ENCODE measurements around the gene FUT6.
"Not testable (repeated sequence)": the region's sequence is repeated elsewhere in the genome, so short reads cannot be mapped to it uniquely, and the experiment has no call there.

Gene FUT6

GRCh38 chr19:5867201-5868136, 28.0 kb upstream of the FUT6 start:
- H3K27me3 Mint-ChIP-seq: no peaks in the 10 kb centered on the region
- no peak overlapping the region for H3K4me3 Mint-ChIP-seq
- no peaks in the 10 kb centered on the region for H3K4me1 Mint-ChIP-seq (ENCODE audit: low read depth)
- H3K9me3 Mint-ChIP-seq: no peaks in the 10 kb centered on the region
- H3K27ac Mint-ChIP-seq: no peak overlapping the region
- intact Hi-C loops (cut with micrococcal nuclease): no loop called here
- H3K36me3 Mint-ChIP-seq (ENCODE audit: low read depth): no peaks in the 10 kb centered on the region

GRCh38 chr19:5865772-5866171, 26.3 kb upstream of the FUT6 start:
- Mint-ChIP-seq H3K4me3 (no peak overlapping the region), H3K27me3 (peaks cover 3% of the 10 kb centered on the region), H3K36me3 (ENCODE audit: low read depth) (no peaks in the 10 kb centered on the region), H3K27ac (no peak overlapping the region), H3K9me3 (no peaks in the 10 kb centered on the region), H3K4me1 (ENCODE audit: low read depth) (no peaks in the 10 kb centered on the region)
- intact Hi-C loops (cut with micrococcal nuclease): no loop called here

- Mint-ChIP-seq H3K4me3 (no peak overlapping the region), H3K4me1 (ENCODE audit: low read depth) (no peaks in the 10 kb centered on the region)
- intact Hi-C loops (cut with micrococcal nuclease): no loop called here
Measured at GRCh38 chr19:5864725-5865486, 25.4 kb upstream of the FUT6 start.

GRCh38 chr19:5864013-5864720, 24.7 kb upstream of the FUT6 start:
- intact Hi-C loops (cut with micrococcal nuclease): no loop called here
- no peak overlapping the region for H3K27ac Mint-ChIP-seq
- H3K4me3 Mint-ChIP-seq: no peak overlapping the region
- H3K27me3 Mint-ChIP-seq: peaks cover 5% of the 10 kb centered on the region
- H3K4me1 Mint-ChIP-seq (ENCODE audit: low read depth): no peaks in the 10 kb centered on the region
- no peaks in the 10 kb centered on the region for H3K9me3 Mint-ChIP-seq
- H3K36me3 Mint-ChIP-seq (ENCODE audit: low read depth): no peaks in the 10 kb centered on the region

More at GRCh38 chr19:5864725-5865486, 25.4 kb upstream of the FUT6 start:
- Mint-ChIP-seq H3K27ac (no peak overlapping the region), H3K36me3 (ENCODE audit: low read depth) (no peaks in the 10 kb centered on the region), H3K9me3 (no peaks in the 10 kb centered on the region), H3K27me3 (peaks cover 5% of the 10 kb centered on the region)

GRCh38 chr19:5863030-5863665, 23.6 kb upstream of the FUT6 start:
- no peaks in the 10 kb centered on the region for H3K36me3 Mint-ChIP-seq (ENCODE audit: low read depth)
- H3K9me3 Mint-ChIP-seq: no peaks in the 10 kb centered on the region
- H3K4me1 Mint-ChIP-seq (ENCODE audit: low read depth): no peaks in the 10 kb centered on the region
- intact Hi-C loops (cut with micrococcal nuclease): no loop called here
- H3K27ac Mint-ChIP-seq: no peak overlapping the region
- peaks cover 5% of the 10 kb centered on the region for H3K27me3 Mint-ChIP-seq
- H3K4me3 Mint-ChIP-seq: no peak overlapping the region

- no peak overlapping the region for H3K4me3 Mint-ChIP-seq
- no peak overlapping the region for H3K27ac Mint-ChIP-seq
- H3K4me1 Mint-ChIP-seq (ENCODE audit: low read depth): no peaks in the 10 kb centered on the region
- peaks cover 18% of the 10 kb centered on the region for H3K27me3 Mint-ChIP-seq
- H3K36me3 Mint-ChIP-seq (ENCODE audit: low read depth): no peaks in the 10 kb centered on the region
- intact Hi-C loops (cut with micrococcal nuclease): no loop called here
- no peaks in the 10 kb centered on the region for H3K9me3 Mint-ChIP-seq
Measured at GRCh38 chr19:5857203-5858081, 17.9 kb upstream of the FUT6 start.

GRCh38 chr19:5855151-5855550, 15.6 kb upstream of the FUT6 start:
- H3K4me1 Mint-ChIP-seq (ENCODE audit: low read depth); H3K36me3 Mint-ChIP-seq (ENCODE audit: low read depth); H3K9me3 Mint-ChIP-seq; H3K4me3 Mint-ChIP-seq; intact Hi-C loops (cut with micrococcal nuclease); H3K27ac Mint-ChIP-seq: not testable (repeated sequence)
- H3K27me3 Mint-ChIP-seq: peaks cover 18% of the 10 kb centered on the region

GRCh38 chr19:5854121-5854520, 14.6 kb upstream of the FUT6 start:
- not testable (repeated sequence) for H3K4me3 Mint-ChIP-seq

GRCh38 chr19:5851302-5851701, 11.8 kb upstream of the FUT6 start, which contains the start of gene FUT3:
Gene FUT3, minus strand, starts transcription at chr19:5851449.
- H3K27me3 Mint-ChIP-seq: peaks cover 14% of the 10 kb centered on the region
- H3K4me3 Mint-ChIP-seq: no peak within 1 kb of the TSS
- H3K27ac Mint-ChIP-seq: no peak within 1 kb of the TSS
- no peaks in the 10 kb centered on the region for H3K36me3 Mint-ChIP-seq (ENCODE audit: low read depth)
- H3K9me3 Mint-ChIP-seq: no peaks in the 10 kb centered on the region
- no peaks in the 10 kb centered on the region for H3K4me1 Mint-ChIP-seq (ENCODE audit: low read depth)
- intact Hi-C loops (cut with micrococcal nuclease): no loop called here

More at GRCh38 chr19:5854121-5854520, 14.6 kb upstream of the FUT6 start:
- H3K9me3 Mint-ChIP-seq; H3K4me1 Mint-ChIP-seq (ENCODE audit: low read depth); intact Hi-C loops (cut with micrococcal nuclease); H3K27ac Mint-ChIP-seq; H3K36me3 Mint-ChIP-seq (ENCODE audit: low read depth): not testable (repeated sequence)
- peaks cover 16% of the 10 kb centered on the region for H3K27me3 Mint-ChIP-seq

GRCh38 chr19:5850743-5851293, 11.3 kb upstream of the FUT6 start:
- Mint-ChIP-seq H3K36me3 (ENCODE audit: low read depth) (no peaks in the 10 kb centered on the region), H3K9me3 (no peaks in the 10 kb centered on the region), H3K4me1 (ENCODE audit: low read depth) (no peaks in the 10 kb centered on the region), H3K27ac (no peak overlapping the region), H3K27me3 (peaks cover 14% of the 10 kb centered on the region), H3K4me3 (no peak overlapping the region)
- intact Hi-C loops (cut with micrococcal nuclease): no loop called here

GRCh38 chr19:5850189-5850588, 10.7 kb upstream of the FUT6 start:
- no peak overlapping the region for H3K4me3 Mint-ChIP-seq
- peaks cover 14% of the 10 kb centered on the region for H3K27me3 Mint-ChIP-seq
- no peaks in the 10 kb centered on the region for H3K36me3 Mint-ChIP-seq (ENCODE audit: low read depth)

GRCh38 chr19:5848621-5849020, 9.1 kb upstream of the FUT6 start:
- H3K27ac Mint-ChIP-seq; intact Hi-C loops (cut with micrococcal nuclease); H3K4me3 Mint-ChIP-seq; H3K36me3 Mint-ChIP-seq (ENCODE audit: low read depth); H3K4me1 Mint-ChIP-seq (ENCODE audit: low read depth); H3K9me3 Mint-ChIP-seq: not testable (repeated sequence)
- H3K27me3 Mint-ChIP-seq: peaks cover 11% of the 10 kb centered on the region

More at GRCh38 chr19:5850189-5850588, 10.7 kb upstream of the FUT6 start:
- H3K27ac Mint-ChIP-seq: no peak overlapping the region
- no peaks in the 10 kb centered on the region for H3K4me1 Mint-ChIP-seq (ENCODE audit: low read depth)
- intact Hi-C loops (cut with micrococcal nuclease): no loop called here
- H3K9me3 Mint-ChIP-seq: no peaks in the 10 kb centered on the region

Measured in dendritic cell treated with granulocyte-macrophage colony-stimulating factor and Interleukin-4, amounts not matched to agents 40 ng/mL and 50 ng/mL, for 4 days (primary cell).